ENCODE results near the gene SPRED1. TPM values are rescaled to one million over a fixed set of nuclear protein-coding genes. Genes with fewer than 3 reads are reported as not detected.
"Not testable (repeated sequence)": the region's sequence is repeated elsewhere in the genome, so short reads cannot be mapped to it uniquely, and the experiment has no call there.

The SPRED1 gene
- total and polyA plus RNA-seq, 2 donors (not counting 1 experiment from before 2014, with no cell fraction given) = 0.09 to 2.1 TPM

GRCh38 chr15:38271144-38271543 lies 18.5 kb downstream of the SPRED1 start:
- H3K9me3 ChIP-seq (ENCODE audit: control extremely low read depth in 1 of 3, control insufficient read depth in 2 of 3, insufficient read depth in 1 of 3, low read length in 2 of 3) = no peaks in the 10 kb centered on the region
- H3K4me2 ChIP-seq (replicated peaks; ENCODE audit: low read depth, low read length, poor library complexity, severe bottlenecking) = no peak overlapping the region
- H3K27ac ChIP-seq (ENCODE audit: low read length in 2 of 2) = no peak overlapping the region
- H4K20me1 ChIP-seq (ENCODE audit: control insufficient read depth, insufficient read depth, low read length, poor library complexity, severe bottlenecking) = no peaks in the 10 kb centered on the region
- DNase-seq (no peak), ATAC-seq (ENCODE audit: low read depth) (no peak)
- ChIA-PET POLR2A (no interaction called here), CTCF (no interaction called here)
- H3K4me3 ChIP-seq (ENCODE audit: control extremely low read depth in 1 of 5, extremely low read depth in 1 of 5, insufficient read depth in 1 of 5, low read depth in 2 of 5, low read length in 4 of 5) = no peak overlapping the region
- Mint-ChIP-seq H3K4me3 (no peak overlapping the region), H3K27ac (no peak overlapping the region), H3K9me3 (ENCODE audit: insufficient read depth) (peaks cover 4% of the 10 kb centered on the region), H3K4me1 (no peaks in the 10 kb centered on the region), H3K27me3 (no peaks in the 10 kb centered on the region)
- no peaks in the 10 kb centered on the region for H3K4me1 ChIP-seq (ENCODE audit: control insufficient read depth in 2 of 2, insufficient read depth in 2 of 2, low read length in 2 of 2)
- no peaks in the 10 kb centered on the region for H3K36me3 ChIP-seq (replicated peaks in 1 of 2; ENCODE audit: control extremely low read depth in 1 of 2, control insufficient read depth in 1 of 2, extremely low read depth in 1 of 2, insufficient read depth in 2 of 2, low read length in 1 of 2)
- H2AFZ ChIP-seq (ENCODE audit: insufficient read depth, low read depth, low read length, poor library complexity, severe bottlenecking) = no peak overlapping the region
- H3K27me3 ChIP-seq (replicated peaks in 1 of 4; ENCODE audit: control extremely low read depth in 1 of 4, control insufficient read depth in 3 of 4, insufficient read depth in 4 of 4, low read length in 3 of 4) = no peaks in the 10 kb centered on the region
- H3K79me2 ChIP-seq (ENCODE audit: control insufficient read depth, insufficient read depth, low read length) = no peaks in the 10 kb centered on the region
- H3K9ac ChIP-seq (ENCODE audit: low read length) = no peak overlapping the region
- TF ChIP-seq CTCF (IDR thresholded peaks at IDR 0.05) (no peak), EZH2 (IDR thresholded peaks at IDR 0.05; ENCODE audit: borderline replicate concordance, insufficient read depth, low read depth, low read length, poor library complexity, severe bottlenecking) (no peak)
- intact Hi-C loops (cut with micrococcal nuclease) = no loop called here

GRCh38 chr15:38271895-38272294 lies 19.3 kb downstream of the SPRED1 start:
- peaks cover 4% of the 10 kb centered on the region for H3K9me3 Mint-ChIP-seq (ENCODE audit: insufficient read depth)
- no peaks in the 10 kb centered on the region for H3K27me3 Mint-ChIP-seq
- Histone ChIP-seq H2AFZ (ENCODE audit: insufficient read depth, low read depth, low read length, poor library complexity, severe bottlenecking) (no peak overlapping the region), H3K27ac (ENCODE audit: low read length in 2 of 2) (no peak overlapping the region), H3K9ac (ENCODE audit: low read length) (no peak overlapping the region), H3K4me1 (ENCODE audit: control insufficient read depth in 2 of 2, insufficient read depth in 2 of 2, low read length in 2 of 2) (no peaks in the 10 kb centered on the region), H3K9me3 (ENCODE audit: control extremely low read depth in 1 of 3, control insufficient read depth in 2 of 3, insufficient read depth in 1 of 3, low read length in 2 of 3) (no peaks in the 10 kb centered on the region), H3K4me2 (replicated peaks; ENCODE audit: low read depth, low read length, poor library complexity, severe bottlenecking) (no peak overlapping the region), H3K4me3 (ENCODE audit: control extremely low read depth in 1 of 5, extremely low read depth in 1 of 5, insufficient read depth in 1 of 5, low read depth in 2 of 5, low read length in 4 of 5) (no peak overlapping the region), H3K36me3 (replicated peaks in 1 of 2; ENCODE audit: control extremely low read depth in 1 of 2, control insufficient read depth in 1 of 2, extremely low read depth in 1 of 2, insufficient read depth in 2 of 2, low read length in 1 of 2) (no peaks in the 10 kb centered on the region), H3K79me2 (ENCODE audit: control insufficient read depth, insufficient read depth, low read length) (no peaks in the 10 kb centered on the region), H4K20me1 (ENCODE audit: control insufficient read depth, insufficient read depth, low read length, poor library complexity, severe bottlenecking) (no peaks in the 10 kb centered on the region), H3K27me3 (replicated peaks in 1 of 4; ENCODE audit: control extremely low read depth in 1 of 4, control insufficient read depth in 3 of 4, insufficient read depth in 4 of 4, low read length in 3 of 4) (no peaks in the 10 kb centered on the region)
- ChIA-PET CTCF (no interaction called here), POLR2A (no interaction called here)
- no peak for ATAC-seq (ENCODE audit: low read depth)
- TF ChIP-seq EZH2 (IDR thresholded peaks at IDR 0.05; ENCODE audit: borderline replicate concordance, insufficient read depth, low read depth, low read length, poor library complexity, severe bottlenecking) = no peak
- no peak for TF ChIP-seq CTCF (IDR thresholded peaks at IDR 0.05)
- WGBS (ENCODE audit: insufficient coverage) = no CpG with 5 or more reads among the region's 3 CpGs
- H3K4me1 Mint-ChIP-seq = no peaks in the 10 kb centered on the region
- intact Hi-C loops (cut with micrococcal nuclease) = no loop called here
- no peak for DNase-seq
- no peak overlapping the region for H3K4me3 Mint-ChIP-seq
- H3K27ac Mint-ChIP-seq = no peak overlapping the region

GRCh38 chr15:38272431-38272830 lies 19.8 kb downstream of the SPRED1 start:
- H3K9me3 Mint-ChIP-seq (ENCODE audit: insufficient read depth); H3K4me1 Mint-ChIP-seq; H3K4me2 ChIP-seq (replicated peaks; ENCODE audit: low read depth, low read length, poor library complexity, severe bottlenecking); H3K79me2 ChIP-seq (ENCODE audit: control insufficient read depth, insufficient read depth, low read length); H4K20me1 ChIP-seq (ENCODE audit: control insufficient read depth, insufficient read depth, low read length, poor library complexity, severe bottlenecking); H3K9me3 ChIP-seq (ENCODE audit: control extremely low read depth in 1 of 3, control insufficient read depth in 2 of 3, insufficient read depth in 1 of 3, low read length in 2 of 3); H3K27me3 Mint-ChIP-seq; ATAC-seq (ENCODE audit: low read depth); CTCF ChIA-PET; intact Hi-C loops (cut with micrococcal nuclease); H3K4me1 ChIP-seq (ENCODE audit: control insufficient read depth in 2 of 2, insufficient read depth in 2 of 2, low read length in 2 of 2); H3K27ac ChIP-seq (ENCODE audit: low read length in 2 of 2); H3K9ac ChIP-seq (ENCODE audit: low read length); H2AFZ ChIP-seq (ENCODE audit: insufficient read depth, low read depth, low read length, poor library complexity, severe bottlenecking); H3K36me3 ChIP-seq (replicated peaks in 1 of 2; ENCODE audit: control extremely low read depth in 1 of 2, control insufficient read depth in 1 of 2, extremely low read depth in 1 of 2, insufficient read depth in 2 of 2, low read length in 1 of 2); H3K4me3 Mint-ChIP-seq; DNase-seq; POLR2A ChIA-PET; H3K4me3 ChIP-seq (ENCODE audit: control extremely low read depth in 1 of 5, extremely low read depth in 1 of 5, insufficient read depth in 1 of 5, low read depth in 2 of 5, low read length in 4 of 5); H3K27ac Mint-ChIP-seq; H3K27me3 ChIP-seq (replicated peaks in 1 of 4; ENCODE audit: control extremely low read depth in 1 of 4, control insufficient read depth in 3 of 4, insufficient read depth in 4 of 4, low read length in 3 of 4): not testable (repeated sequence)
- WGBS (ENCODE audit: insufficient coverage) = 82% methylated on average over 1 of the region's 3 CpGs
